ENCODE measurements around the gene TSKU.
A peak's percentile ranks its signal among the peaks of the same experiment; 100 is the strongest.
"Not testable (repeated sequence)": the region's sequence is repeated elsewhere in the genome, so short reads cannot be mapped to it uniquely, and the experiment has no call there.

TSKU gene

DNA sequence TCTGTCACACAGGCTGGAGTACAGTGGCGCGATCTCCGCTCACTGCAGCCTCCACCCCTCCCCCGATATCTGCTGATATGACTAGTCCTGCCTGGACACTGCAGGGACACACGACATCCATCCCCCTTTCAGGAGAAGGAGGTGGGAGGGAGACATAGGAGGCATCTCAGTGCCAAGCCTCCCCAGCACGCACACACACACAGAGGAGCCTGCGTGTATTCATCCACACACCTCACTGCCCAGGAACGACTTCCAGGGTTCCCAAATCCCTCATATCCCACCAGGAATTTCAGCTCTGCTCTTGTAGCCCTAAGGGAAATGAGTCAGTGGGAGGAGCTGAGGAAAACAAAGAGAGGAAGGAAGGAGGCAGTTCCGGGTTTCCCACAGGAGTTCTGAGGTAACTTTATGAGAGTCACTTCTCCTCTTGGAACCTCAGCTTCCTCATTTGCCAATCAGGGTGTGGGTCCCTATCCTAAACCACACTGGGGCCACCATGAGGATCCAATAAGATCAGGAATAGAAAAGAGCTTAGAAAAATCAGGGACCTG, 40.4 kb downstream of the TSKU start:
- DNase-seq, result no peak

DNA sequence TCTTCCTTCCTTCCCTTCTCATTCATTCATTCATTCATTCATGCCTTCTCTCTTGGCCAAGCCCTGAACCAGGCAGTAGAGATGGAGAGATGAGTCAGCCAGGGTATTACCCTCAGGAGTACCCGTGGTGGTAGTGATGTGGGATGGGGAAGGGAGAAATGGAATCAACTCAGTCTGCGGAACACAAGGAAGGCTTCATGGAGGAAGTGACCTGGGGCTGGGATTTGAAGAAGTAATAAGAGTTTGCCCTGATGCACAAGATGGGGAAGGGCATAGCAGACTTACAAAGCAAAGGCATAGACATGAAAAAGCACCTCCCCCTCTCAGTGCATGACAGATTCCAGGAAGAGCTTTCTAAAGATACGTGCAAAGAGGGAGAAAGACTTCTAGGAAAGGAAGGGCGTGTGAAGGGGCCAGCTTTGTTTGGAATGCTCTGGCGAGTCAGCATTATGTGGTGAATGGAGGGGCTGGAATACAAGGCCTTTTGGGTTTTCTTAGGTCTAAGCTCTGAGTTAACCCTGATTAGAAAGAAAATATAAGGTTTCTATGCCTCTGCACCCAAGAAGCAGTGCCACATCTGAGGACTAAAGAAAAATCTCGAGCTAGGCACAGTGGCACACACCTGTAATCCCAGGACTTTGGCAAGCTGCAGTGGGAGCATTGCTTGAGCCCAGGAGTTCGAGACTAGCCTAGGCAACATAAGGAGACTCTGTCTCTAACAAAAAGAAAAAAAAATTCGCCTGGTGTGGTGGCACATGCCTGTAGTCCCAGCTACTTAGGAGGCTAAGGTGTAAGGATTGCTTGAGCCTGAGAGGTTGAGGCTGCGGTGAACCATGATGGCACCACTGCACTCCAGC, 41.2 kb downstream of the TSKU start:
- DNase-seq, result no peak

DNA sequence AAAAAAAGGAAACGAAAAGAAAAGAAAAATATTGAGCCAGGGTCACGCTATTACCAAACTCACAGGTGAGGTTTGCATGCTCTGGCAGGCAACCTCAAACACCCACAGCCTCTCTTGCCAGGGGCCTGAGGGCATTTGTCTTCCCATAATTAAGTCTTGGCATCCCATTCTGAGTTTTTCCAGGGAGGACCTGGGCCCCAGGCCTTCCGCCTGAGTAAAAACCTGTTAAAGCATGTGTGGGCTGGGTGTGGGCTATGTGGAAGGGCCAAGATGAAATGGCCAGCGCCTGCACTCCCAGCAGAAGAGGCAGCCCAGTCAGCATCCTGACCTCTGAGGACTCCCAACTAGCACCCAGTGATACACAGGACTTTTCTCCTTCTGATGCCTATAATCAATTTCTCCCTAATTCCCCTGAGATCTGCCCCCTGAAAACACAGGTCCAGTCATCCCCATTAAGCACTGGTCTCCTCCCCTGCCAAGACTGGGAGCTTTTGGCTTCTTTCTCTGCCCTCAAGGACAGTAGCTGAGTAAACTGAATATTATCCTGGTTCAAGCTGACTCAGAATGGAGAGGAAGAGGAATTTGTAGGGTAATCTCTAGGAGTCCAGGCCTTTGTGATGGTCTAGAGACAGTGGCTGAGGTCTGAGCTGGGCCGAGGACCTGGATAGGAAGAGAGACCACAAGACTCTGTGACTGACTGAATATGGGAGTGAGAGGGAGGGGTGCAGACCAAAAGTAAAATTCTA, 42.0 kb downstream of the TSKU start:
- DNase-seq, result no peak

DNA sequence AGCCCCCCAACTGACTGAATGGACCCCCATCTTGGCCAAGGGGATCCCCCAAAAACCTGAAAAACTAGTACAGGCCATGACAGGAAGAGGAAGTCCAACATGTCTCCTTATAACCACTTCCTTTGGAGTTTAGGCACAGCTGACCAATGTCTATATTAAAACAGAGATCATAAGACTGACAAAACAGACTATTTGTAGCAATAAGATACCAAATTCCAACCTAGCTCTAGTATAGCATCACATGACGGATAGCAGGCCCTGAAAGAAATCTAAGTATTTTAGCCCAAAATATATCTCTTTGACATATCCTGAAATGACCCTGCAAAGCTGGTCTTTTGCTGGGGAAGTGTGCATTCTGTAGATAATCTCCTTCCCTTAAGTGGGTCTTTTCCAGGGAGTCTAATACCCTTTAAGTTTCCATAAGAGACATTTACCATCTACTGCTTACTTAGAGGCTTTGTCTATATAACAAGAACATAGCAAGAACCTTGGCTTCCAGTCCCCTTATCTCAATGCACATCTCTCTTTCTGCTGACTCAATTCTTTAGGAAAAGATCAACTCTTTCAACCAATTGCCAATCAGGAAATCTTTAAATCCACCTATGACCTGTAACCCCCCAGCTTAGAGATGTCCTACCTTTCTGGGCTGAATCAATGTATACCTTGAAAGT, 42.7 kb downstream of the TSKU start:
- DNase-seq, result no peak

DNA sequence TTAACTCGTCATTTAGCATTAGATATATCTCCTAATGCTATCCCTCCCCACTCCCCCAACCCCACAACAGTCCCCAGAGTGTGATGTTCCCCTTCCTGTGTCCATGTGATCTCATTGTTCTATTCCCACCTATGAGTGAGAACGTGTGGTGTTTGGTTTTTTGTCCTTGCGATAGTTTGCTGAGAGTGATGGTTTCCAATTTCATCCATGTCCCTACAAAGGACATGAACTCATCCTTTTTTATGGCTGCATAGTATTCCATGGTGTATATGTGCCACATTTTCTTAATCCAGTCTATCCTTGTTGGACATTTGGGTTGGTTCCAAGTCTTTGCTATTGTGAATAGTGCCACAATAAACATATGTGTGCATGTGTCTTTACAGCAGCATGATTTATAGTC, 43.4 kb downstream of the TSKU start:
- not testable (repeated sequence) for DNase-seq

DNA sequence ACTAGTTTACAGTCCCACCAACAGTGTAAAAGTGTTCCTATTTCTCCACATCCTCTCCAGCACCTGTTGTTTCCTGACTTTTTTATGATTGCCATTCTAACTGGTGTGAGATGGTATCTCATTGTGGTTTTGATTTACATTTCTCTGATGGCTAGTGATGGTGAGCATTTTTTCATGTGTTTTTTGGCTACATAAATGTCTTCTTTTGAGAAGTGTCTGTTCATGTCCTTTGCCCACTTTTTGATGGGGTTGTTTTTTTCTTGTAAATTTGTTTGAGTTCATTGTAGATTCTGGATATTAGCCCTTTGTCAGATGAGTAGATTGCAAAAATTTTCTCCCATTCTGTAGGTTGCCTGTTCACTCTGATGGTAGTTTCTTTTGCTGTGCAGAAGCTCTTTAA, 43.8 kb downstream of the TSKU start:
- not testable (repeated sequence) for DNase-seq

DNA sequence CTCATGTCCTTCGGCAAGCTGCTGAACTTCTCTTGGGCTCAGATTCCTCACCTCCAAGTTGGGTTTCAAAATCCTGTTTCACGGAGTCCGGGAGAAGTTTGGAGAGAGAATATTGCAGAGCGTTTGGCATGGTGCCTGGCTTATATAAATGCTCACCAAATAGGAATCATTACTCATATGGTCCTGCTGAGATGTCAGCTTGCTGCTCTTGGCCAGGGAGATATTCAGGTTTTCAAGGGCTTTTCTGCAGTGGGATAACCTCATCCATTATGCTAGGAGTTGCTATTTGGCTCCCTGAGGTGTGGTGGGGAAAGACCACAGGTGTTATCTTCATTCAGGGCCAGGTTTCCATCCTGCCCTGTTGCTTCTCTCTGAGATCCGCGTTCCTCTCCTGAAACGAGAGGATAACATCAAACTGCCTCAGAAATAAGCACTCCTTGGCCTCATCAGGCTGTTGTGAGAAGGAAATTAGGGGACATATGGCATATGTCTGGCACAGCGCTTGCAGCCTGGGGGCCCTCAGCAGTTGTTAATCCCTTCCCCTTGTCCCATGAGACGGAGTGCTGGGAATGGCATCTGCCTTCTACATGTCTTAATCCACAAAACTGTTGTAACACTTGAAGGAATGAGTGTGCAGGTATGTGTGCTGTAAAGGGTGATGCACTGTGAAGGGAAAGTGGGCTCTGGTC, 47.6 kb downstream of the TSKU start:
- no peak for DNase-seq

DNA sequence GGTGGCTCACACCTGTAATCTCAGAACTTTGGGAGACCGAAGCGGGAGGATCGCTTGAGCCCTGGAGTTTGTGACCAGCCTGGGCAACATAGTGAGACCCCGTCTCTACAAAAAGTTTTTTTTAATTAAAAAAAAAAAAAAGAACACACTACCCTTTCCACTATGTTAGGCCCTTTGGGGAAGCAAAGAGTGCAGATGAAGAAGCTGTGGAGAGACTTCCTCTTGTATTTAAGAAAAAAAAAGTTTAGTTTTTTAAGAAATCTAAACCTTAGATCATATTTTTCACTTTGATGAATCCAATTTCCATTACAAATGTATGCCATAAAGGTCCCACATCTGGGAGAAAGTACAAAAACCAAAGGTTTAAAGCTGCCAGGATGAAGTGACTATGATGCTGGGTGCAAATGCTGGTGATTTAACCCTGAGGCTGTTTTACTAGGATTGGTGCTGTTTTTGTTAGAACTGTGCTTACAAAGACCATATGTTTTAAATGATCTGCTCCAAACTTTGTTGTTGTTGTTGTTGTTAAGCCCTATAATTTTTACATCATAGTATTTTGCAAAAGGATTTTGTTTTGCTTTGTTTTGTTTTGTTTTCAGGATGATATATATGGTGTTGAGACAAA, 48.6 kb downstream of the TSKU start:
- no peak for DNase-seq

DNA sequence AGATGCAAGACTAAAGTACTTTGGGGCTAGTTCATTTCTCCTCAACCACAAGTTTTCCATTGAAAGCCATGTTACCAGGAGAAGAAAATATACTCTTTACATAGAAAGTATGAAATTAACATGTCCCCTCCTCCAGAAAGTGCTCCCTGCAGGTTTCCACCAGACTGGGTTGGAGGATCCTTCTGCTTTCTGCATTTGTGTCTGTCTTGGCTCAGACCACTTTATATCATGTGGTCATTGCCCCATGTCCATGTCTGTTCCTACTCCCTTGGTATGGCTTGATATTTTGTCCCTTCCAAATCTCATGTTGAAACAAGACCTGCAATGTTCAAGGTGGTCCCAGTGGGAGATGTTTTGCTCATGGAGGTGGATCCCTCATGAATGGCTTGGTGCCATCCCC, 49.2 kb downstream of the TSKU start:
- DNase-seq, result no peak

DNA sequence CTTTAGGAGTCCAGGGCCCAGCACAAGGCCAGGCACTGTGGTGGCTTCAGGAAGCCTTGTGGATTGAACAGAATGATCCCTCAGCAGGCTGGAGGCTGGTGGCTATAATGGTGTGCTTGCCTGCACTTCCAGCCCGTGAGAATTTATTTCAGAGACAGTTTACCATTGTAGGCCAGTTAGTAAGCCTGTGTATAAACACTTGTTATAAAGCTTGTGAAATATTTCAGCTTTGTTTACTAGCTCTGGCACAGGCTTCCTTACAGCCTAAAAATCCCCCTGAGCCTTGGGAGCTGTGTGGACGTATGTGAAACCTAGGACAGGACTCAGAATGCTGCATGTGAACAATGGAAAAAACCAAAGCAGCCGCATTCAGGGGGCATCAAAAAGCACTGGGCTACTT, 51.0 kb downstream of the TSKU start:
- DNase-seq, result no peak

DNA sequence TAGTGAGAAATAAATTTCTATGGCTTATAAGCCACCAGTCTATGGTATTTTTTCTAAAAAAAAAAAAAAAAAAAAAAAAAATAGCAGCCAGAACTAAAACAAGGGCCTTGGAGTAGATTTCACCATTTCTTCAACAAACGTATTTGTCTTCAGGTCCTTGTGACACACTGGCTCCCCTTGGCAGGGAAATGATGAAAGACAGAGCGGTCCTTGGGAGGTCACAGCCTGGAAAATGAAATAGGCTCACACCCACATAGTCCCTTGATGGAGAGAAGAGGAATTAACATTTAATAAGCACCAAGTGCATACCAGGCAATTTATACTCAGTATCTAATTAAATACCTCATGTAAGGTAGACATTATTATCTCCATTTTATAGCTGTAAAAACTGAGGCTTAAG, 51.9 kb downstream of the TSKU start:
- no peak for DNase-seq

DNA sequence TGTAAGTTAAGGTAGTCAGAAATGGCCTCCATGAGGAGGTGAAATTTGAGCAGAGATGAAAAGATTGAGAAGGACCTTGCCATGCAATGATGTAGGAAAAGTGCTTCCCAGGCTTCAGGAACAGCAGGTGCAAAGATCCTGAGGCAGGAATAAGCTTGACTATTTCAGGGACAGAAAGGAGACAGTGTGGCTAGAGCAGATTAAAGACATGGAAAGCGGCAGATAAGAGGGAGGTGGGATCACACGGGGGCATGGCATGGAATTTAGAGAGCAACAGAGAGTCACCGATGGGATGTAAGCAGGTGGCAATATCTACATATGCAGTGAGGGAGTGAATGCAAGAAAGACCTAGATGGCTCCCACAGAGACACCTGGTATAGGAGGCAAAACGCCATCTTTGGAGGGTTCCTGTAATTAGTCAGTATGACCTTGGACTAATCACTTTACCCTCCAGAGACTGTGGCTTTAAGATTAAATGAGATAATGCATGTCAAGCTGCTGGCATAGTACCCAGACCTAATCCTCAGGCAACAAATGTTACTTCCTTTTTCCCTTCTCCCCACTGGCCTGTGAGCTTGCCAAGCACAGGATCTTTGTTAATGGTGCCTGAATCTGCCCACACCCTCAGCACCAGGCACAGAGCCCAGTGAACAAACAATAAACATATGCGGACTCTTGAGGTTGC, 52.9 kb downstream of the TSKU start:
- DNase-seq, result peak in 1 of 56 donors; percentile 26

DNA sequence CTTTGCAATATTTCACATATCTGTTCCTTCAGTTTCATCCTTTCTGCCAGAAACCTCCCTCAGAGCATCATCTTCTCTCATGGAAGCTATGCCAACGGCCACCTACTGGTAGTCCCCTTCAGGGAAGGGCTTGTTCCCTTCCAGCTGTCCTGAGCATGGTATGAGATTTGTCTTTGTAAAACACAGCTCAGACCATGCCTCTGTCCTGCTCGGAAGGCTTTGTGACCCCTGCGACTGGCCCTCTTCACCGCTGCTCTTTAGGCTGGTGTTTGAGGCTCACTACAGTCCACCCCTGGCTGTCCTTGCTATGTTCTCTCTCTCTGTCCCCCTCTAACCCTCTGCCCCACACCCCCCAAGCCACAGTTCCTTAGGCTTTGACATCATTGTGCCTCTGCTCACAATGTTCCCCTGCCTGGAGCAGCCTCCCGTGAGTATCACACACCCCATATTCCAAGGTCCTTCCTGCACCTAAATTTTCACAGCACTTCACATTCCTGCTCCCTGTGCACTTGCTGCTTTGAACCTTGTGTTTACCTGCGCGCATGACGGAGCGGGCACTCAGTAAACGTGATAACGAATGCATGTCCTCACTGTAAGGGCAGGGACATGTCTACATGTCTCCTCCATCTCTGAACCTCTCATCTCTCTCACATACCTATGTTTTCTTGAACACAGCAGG, 53.6 kb downstream of the TSKU start:
- DNase-seq, result peak in 1 of 56 donors; percentile 5

DNA sequence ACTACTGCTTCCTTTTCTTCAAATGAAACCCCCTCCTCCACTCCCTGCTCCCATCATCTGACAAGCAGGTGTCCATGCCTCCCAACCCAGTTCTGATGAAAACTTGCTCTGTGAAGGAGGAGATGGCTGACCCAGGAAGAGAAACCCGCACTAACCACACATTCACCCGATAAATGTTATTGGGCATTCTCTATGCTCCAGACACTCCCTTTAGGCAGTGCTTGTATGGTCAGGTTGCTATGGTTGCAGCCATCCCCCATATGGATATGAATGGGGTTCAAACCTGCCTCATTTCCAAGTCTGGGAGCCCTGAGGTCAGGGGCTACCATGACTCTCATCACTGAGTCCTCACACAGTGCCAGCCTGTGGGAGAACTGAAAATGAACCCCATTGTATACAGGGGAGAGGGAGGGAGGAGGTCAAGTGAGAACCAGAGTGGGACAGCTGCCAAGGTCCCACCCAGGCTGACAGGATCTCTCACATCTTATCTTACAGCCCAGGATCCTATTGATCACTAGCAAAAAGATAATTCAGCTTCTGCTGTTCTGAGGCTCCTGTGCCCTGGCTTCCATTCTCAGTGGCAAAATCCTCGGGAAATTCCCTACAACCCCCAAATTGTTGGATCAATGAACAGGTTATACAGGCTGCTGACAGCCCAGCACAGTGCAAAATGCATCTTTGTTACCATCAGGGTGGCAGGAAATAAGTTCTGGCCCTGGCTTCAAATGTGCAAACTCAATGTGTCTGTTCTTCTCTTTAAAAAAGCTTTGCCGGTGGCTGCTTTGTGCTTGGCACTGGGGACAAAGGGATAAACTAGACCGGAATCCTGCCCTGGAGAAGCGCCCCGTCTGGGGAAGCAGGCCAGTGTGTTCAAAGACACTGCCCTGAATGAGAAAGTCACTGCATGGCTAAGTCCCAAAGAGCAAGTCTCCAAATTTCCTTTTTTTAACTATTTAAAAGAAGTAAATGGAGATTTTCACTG, 54.8 kb downstream of the TSKU start:
- DNase-seq, result peak in 17 of 56 donors; percentile 7 to 62 (median 32)

DNA sequence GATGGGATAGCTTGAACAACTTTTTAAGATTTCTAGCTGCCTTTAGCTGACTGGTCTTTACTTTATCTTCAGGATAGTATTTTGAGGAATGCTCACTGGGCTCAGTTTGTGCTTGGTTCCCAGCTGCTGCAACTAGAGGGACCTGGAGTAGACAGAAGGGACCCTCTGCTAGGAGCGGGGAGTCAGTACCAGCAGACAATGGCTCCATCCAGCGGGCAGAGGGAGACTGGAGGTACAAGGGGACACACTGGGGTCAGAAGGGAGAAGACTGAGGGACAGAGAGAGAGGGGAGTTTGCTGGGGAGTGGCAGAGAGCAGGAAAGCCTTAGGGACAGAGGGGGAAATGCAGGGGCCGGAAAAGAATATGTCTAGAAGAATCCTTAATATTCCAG, 55.5 kb downstream of the TSKU start:
- peak in 4 of 56 donors; percentile 3 to 32 (median 8) for DNase-seq

DNA sequence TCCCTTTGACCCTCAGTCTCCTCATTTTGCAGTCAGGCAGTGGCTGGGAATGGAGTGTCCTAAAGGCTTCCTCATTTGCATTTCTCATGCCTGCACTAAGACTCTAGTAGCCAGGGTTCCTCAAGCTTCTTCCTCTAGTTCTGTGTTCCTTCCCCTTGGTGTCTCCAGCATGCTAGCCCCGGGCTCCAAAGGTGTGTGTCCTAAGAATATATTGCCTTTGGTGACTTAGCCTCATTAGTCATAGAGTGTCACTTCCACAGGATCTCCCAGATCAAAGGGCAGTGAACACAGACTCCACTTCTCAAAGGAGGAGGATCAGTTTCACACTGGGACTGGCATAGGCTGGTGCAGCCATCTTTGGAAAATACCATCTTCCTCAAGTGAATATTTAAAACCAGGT, 56.2 kb downstream of the TSKU start:
- DNase-seq, result no peak

DNA sequence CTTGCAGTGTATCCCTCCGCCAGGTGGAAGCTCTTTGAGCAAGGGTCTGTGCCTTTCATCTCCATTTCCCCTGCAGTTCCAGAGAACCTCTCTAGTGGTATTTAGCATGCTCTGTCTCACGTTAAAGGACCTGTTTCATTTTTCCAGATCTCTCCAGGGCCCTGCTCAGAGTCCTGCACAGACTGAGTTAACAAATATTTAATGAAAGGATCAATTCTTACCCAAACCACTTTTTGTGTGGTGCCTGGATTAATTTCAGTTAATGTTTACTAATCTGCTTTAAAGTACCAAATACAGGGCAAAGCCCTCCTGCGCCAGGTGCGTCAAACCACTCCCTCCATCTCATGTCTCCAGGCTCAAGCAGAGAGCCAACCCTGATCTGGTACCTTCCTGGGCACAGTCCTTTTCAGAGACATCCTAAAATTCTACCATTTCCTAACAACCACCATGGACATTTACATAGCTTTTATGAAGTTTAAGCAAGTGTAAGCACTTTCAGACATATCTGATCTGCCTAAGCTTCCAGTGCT, 58.8 kb downstream of the TSKU start:
- no peak for DNase-seq

DNA sequence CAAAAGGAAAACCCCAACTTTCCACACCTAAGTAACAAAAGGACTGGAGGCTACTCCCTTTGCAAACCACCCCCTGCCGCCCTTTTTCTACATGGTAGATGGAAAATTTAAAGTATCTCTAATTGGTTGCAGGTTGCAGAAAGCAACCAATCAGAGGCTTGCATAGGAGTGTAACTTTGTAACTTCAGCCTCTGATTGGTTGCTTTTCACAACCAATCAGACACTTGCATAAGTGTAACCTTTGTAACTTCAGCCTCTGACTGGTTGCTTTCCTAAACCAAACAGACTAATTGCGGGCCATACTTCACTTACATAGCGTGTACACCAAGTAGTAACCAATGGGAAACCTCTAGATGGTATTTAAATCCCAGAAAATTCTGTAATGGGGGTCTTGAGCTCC, 60.8 kb downstream of the TSKU start:
- no peak for DNase-seq
